PFSK-1 (cell line): ENCODE results near the gene LDLRAD3.

Experiments
- FOXP2 ChIP-seq: optimal IDR thresholded peaks from 2 replicates; pipeline ENCODE3; 2011; ENCODE audit warnings: borderline replicate concordance, control low read depth, inconsistent platforms; ENCODE audit not compliant: insufficient read depth; ENCODE audit errors: extremely low read length, extremely low read depth
- POLR2AphosphoS5 ChIP-seq: IDR thresholded peaks from 2 replicates; pipeline ENCODE4 v1.6.1; 2012; ENCODE audit warnings: low read depth, mild to moderate bottlenecking, control low read depth, low read length, moderate library complexity
- REST ChIP-seq, 2 experiments: IDR thresholded peaks; 2 replicates each; pipeline versions ENCODE4 v1.6.1 to v1.8.0; 2011 to 2012; ENCODE audit warnings: low read depth in 2 of 2, low read length in 2 of 2, control low read depth in 1 of 2, inconsistent platforms in 1 of 2, mild to moderate bottlenecking in 1 of 2, moderate library complexity in 1 of 2; ENCODE audit not compliant: insufficient read depth in 1 of 2
- SIN3A ChIP-seq: IDR thresholded peaks from 2 replicates; pipeline ENCODE4 v1.6.1; 2012; ENCODE audit warnings: mild to moderate bottlenecking, low read length, moderate library complexity, borderline replicate concordance; ENCODE audit not compliant: insufficient read depth
- TAF1 ChIP-seq: IDR thresholded peaks from 2 replicates; pipeline ENCODE4 v1.6.1; 2012; ENCODE audit warnings: low read length, control low read depth, borderline replicate concordance; ENCODE audit not compliant: insufficient read depth

Gene LDLRAD3

GRCh38 chr11:36095716-36096115 is 151.9 kb downstream of the LDLRAD3 start:
- TF ChIP-seq FOXP2: no peak
- TF ChIP-seq TAF1: no peak
- no peak for TF ChIP-seq POLR2AphosphoS5
- TF ChIP-seq SIN3A: no peak
- TF ChIP-seq REST (IDR thresholded peaks at IDR 0.05; ENCODE audit: insufficient read depth in 1 of 2, low read depth in 2 of 2, low read length in 2 of 2): no peak

DNA sequence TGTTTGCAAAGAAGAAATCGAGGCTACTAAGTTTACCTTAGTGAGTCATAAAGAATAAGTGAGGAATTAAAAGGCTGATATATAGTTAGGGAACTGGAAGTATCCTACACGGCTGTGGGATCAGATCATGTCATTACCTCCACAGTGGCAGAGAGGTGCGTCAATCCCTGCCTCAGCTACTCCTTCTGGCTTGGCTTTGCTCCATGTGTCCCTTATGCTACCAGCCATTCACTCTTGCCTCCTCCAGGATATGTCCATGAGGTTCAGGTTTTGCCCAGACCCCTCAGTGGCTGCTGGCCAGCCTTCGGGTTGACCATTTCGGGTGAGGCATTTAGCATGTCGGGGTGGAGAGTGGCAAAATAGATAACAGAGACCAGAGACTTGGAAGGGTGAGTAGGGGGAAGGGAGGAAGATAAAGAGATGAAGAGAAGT is 153.4 kb downstream of the LDLRAD3 start:
- TF ChIP-seq REST (IDR thresholded peaks at IDR 0.05; ENCODE audit: insufficient read depth in 1 of 2, low read depth in 2 of 2, low read length in 2 of 2) (no peak), FOXP2 (no peak), POLR2AphosphoS5 (no peak), SIN3A (no peak), TAF1 (no peak)

- TF ChIP-seq POLR2AphosphoS5: no peak
These were observed 154.2 kb downstream of the LDLRAD3 start for GRCh38 chr11:36098087-36098486.

DNA sequence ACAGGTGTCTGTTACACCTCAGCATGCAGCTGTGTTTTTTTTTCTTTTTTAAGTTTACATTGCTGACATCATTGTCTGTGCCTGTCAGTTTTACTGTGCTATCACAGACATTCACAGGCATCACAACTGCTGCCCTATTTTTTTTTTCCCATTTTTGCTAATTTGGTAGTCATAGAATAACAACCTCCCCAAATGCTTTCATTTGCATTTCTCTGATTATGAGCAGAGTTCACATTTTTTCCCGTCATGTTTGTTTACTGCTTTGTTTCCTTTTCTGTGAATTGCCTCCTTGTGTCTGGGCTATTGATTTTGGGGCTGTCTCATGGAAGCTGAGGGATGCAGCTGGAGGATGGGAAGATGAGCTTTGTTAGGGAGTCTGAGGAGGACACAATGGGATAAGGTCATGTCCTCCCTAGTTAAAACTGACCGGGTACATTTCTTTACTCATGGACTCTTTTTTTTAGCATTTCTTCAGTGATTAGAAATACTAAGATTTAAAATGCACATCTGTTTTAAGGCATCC is 155.1 kb downstream of the LDLRAD3 start:
- TF ChIP-seq TAF1: no peak
- TF ChIP-seq POLR2AphosphoS5: no peak
- TF ChIP-seq SIN3A: no peak
- no peak for TF ChIP-seq FOXP2
- no peak for TF ChIP-seq REST (IDR thresholded peaks at IDR 0.05; ENCODE audit: insufficient read depth in 1 of 2, low read depth in 2 of 2, low read length in 2 of 2)

DNA sequence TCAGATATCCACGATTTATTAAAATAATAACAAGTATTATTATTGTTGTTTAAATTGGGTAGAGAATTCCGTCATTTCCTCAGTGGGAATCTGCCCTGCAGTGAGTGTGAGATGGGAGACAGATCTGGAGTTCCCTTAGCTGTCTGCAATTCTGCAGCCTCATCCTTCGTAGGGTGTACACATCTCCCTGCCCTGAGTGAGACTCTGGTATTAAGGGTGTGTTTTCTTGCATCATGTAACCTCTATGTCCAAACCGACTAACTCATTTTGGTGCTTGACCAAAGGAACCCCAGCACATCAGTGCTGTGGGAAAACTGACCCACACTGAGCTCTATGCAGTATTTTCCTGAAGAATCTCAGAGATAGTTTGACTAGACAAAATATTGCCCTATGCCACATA is 157.6 kb downstream of the LDLRAD3 start:
- TF ChIP-seq TAF1 (no peak), POLR2AphosphoS5 (no peak), SIN3A (no peak), REST (IDR thresholded peaks at IDR 0.05; ENCODE audit: insufficient read depth in 1 of 2, low read depth in 2 of 2, low read length in 2 of 2) (no peak), FOXP2 (no peak)
